Measurements from ENCODE around the gene L1CAM.

Gene L1CAM

GRCh38 chrX:153874366-153875125 lies 11.4 kb downstream of the L1CAM start:
- FAIRE-seq, result no peak

- no peak for FAIRE-seq
Observed at GRCh38 chrX:153874085-153874365, 11.9 kb downstream of the L1CAM start.

GRCh38 chrX:153873282-153874084 lies 12.5 kb downstream of the L1CAM start:
- no peak for FAIRE-seq

- no peak for FAIRE-seq
Observed at GRCh38 chrX:153871946-153872878, 13.8 kb downstream of the L1CAM start.

- FAIRE-seq, result no peak
Observed at GRCh38 chrX:153871451-153871850, 14.5 kb downstream of the L1CAM start.

GRCh38 chrX:153870791-153871360 lies 15.1 kb downstream of the L1CAM start:
- no peak for FAIRE-seq

- no peak for FAIRE-seq
Observed at GRCh38 chrX:153870288-153870690, 15.7 kb downstream of the L1CAM start.

- FAIRE-seq, result no peak
Observed at GRCh38 chrX:153869473-153870287, 16.3 kb downstream of the L1CAM start.

- no peak for FAIRE-seq
Observed at GRCh38 chrX:153868576-153869472, 17.1 kb downstream of the L1CAM start.

- no peak for FAIRE-seq
Observed at GRCh38 chrX:153867671-153868070, 18.3 kb downstream of the L1CAM start.

- FAIRE-seq, result no peak
Observed at GRCh38 chrX:153867139-153867538, 18.8 kb downstream of the L1CAM start.

GRCh38 chrX:153866302-153867019 lies 19.5 kb downstream of the L1CAM start:
- FAIRE-seq, result no peak

- no peak for FAIRE-seq
Observed at GRCh38 chrX:153865685-153866084, 20.3 kb downstream of the L1CAM start.

- FAIRE-seq, result no peak
Observed at GRCh38 chrX:153865321-153865580, 20.7 kb downstream of the L1CAM start.

- no peak for FAIRE-seq
Observed at GRCh38 chrX:153864561-153865320, 21.2 kb downstream of the L1CAM start.

- no peak for FAIRE-seq
Observed at GRCh38 chrX:153864101-153864500, 21.9 kb downstream of the L1CAM start.

- no peak for FAIRE-seq
Observed at GRCh38 chrX:153863251-153863991, 22.6 kb downstream of the L1CAM start.

- no peak for FAIRE-seq
Observed at GRCh38 chrX:153862369-153863250, 23.4 kb downstream of the L1CAM start.

Measured in islet of Langerhans (tissue), 1 donor.